Measurements from ENCODE around the gene CPA3. TPM values are rescaled to one million over a fixed set of nuclear protein-coding genes. Genes with fewer than 3 reads are reported as not detected.

The CPA3 gene
- total and polyA plus RNA-seq, 10 of the 15 experiments (the other 5 are each of a cell fraction or from before 2014, with no cell fraction given): not detected

DNA sequence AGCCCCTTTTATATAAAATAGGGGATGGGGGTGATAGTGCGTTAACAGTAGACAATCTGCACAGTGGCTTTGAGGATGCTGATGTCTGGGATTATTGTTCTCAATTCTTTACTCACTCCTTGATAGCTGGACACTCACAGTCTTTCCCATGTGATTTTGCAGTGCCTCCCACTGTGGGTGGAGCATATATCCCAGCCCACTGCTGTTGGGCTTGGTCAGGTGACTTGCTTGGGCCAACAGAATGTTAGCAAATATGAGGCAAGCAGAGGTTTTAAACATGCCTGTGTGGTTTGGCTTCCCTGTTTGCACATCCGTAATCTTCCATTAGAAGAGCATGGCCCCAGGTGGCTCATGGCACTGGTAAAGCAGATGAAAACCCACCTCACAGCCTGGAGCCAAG, 46.5 kb downstream of the CPA3 start:
- intact Hi-C loops (cut with micrococcal nuclease; ENCODE audit: unreplicated experiment) (no loop called here), in situ Hi-C loops (cut with MboI) (no loop called here)
- no peaks in the 10 kb centered on the region for H4K20me1 ChIP-seq (ENCODE audit: control insufficient read depth, insufficient read depth)
- no peak overlapping the region for H3K4me3 ChIP-seq
- no TSS peak for BruUV-seq (replicated peaks)
- TF ChIP-seq, protein P1, sequence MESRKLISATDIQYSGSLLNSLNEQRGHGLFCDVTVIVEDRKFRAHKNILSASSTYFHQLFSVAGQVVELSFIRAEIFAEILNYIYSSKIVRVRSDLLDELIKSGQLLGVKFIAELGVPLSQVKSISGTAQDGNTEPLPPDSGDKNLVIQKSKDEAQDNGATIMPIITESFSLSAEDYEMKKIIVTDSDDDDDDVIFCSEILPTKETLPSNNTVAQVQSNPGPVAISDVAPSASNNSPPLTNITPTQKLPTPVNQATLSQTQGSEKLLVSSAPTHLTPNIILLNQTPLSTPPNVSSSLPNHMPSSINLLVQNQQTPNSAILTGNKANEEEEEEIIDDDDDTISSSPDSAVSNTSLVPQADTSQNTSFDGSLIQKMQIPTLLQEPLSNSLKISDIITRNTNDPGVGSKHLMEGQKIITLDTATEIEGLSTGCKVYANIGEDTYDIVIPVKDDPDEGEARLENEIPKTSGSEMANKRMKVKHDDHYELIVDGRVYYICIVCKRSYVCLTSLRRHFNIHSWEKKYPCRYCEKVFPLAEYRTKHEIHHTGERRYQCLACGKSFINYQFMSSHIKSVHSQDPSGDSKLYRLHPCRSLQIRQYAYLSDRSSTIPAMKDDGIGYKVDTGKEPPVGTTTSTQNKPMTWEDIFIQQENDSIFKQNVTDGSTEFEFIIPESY (IDR thresholded peaks at IDR 0.05): no peak
- TF ChIP-seq, protein P2, sequence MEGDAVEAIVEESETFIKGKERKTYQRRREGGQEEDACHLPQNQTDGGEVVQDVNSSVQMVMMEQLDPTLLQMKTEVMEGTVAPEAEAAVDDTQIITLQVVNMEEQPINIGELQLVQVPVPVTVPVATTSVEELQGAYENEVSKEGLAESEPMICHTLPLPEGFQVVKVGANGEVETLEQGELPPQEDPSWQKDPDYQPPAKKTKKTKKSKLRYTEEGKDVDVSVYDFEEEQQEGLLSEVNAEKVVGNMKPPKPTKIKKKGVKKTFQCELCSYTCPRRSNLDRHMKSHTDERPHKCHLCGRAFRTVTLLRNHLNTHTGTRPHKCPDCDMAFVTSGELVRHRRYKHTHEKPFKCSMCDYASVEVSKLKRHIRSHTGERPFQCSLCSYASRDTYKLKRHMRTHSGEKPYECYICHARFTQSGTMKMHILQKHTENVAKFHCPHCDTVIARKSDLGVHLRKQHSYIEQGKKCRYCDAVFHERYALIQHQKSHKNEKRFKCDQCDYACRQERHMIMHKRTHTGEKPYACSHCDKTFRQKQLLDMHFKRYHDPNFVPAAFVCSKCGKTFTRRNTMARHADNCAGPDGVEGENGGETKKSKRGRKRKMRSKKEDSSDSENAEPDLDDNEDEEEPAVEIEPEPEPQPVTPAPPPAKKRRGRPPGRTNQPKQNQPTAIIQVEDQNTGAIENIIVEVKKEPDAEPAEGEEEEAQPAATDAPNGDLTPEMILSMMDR (IDR thresholded peaks at IDR 0.05 in 2 of 3, conservative IDR thresholded peaks at IDR 0.05 in 1 of 3; ENCODE audit: control insufficient read depth in 2 of 3, extremely low read depth in 1 of 3, insufficient read depth in 1 of 3, low read depth in 3 of 3, low read length in 3 of 3): no peak
- TF ChIP-seq ZBED1 (IDR thresholded peaks at IDR 0.05; ENCODE audit: borderline replicate concordance) (no peak), MEF2B (IDR thresholded peaks at IDR 0.05; ENCODE audit: partially characterized antibody, poor library complexity, severe bottlenecking) (no peak), NR2C2 (IDR thresholded peaks at IDR 0.05; ENCODE audit: borderline replicate concordance, control insufficient read depth, insufficient read length, low read depth) (no peak), RB1 (IDR thresholded peaks at IDR 0.05; ENCODE audit: borderline replicate concordance) (no peak), KDM1A (IDR thresholded peaks at IDR 0.05; ENCODE audit: borderline replicate concordance) (no peak), BCL11A (IDR thresholded peaks at IDR 0.05; ENCODE audit: low read depth, low read length) (no peak), RELB (IDR thresholded peaks at IDR 0.05; ENCODE audit: low read depth) (no peak)
- TF ChIP-seq, protein P3, sequence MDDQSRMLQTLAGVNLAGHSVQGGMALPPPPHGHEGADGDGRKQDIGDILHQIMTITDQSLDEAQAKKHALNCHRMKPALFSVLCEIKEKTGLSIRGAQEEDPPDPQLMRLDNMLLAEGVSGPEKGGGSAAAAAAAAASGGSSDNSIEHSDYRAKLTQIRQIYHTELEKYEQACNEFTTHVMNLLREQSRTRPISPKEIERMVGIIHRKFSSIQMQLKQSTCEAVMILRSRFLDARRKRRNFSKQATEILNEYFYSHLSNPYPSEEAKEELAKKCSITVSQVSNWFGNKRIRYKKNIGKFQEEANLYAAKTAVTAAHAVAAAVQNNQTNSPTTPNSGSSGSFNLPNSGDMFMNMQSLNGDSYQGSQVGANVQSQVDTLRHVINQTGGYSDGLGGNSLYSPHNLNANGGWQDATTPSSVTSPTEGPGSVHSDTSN (IDR thresholded peaks at IDR 0.05; ENCODE audit: insufficient replicate concordance, low read depth, low read length): no peak
- H3K27ac ChIP-seq (ENCODE audit: control insufficient read depth, insufficient read depth): no peak overlapping the region
- H3K4me2 ChIP-seq (ENCODE audit: control insufficient read depth, insufficient read depth): no peak overlapping the region
- no peak overlapping the region for H2AFZ ChIP-seq (ENCODE audit: control insufficient read depth, low read depth, low read length)
- H3K9me3 ChIP-seq (replicated peaks; ENCODE audit: control insufficient read depth, insufficient read depth, low read length): no peaks in the 10 kb centered on the region
- ChIA-PET RAD21 (ENCODE audit: unreplicated experiment) (no interaction called here), SMC1A (ENCODE audit: uncharacterized antibody, unreplicated experiment) (no interaction called here), CTCF (no interaction called here), POLR2A (no interaction called here)
- no peaks in the 10 kb centered on the region for H3K4me1 ChIP-seq (ENCODE audit: control insufficient read depth, insufficient read depth, low read length)
- 69% methylated on average over 2 of the region's 2 CpGs for WGBS (ENCODE audit: insufficient coverage, insufficient replicate concordance, low lambda C conversion rate, missing lambda C conversion rate)
- no peak for FAIRE-seq
- no peak overlapping the region for H3K9ac ChIP-seq (ENCODE audit: control insufficient read depth, insufficient read depth, low read length)
- no peaks in the 10 kb centered on the region for H3K79me2 ChIP-seq (ENCODE audit: control insufficient read depth, insufficient read depth, low read length)
- DNase-seq (ENCODE audit: low read depth, low spot score): no peak
- no peaks in the 10 kb centered on the region for H3K36me3 ChIP-seq (ENCODE audit: control insufficient read depth in 2 of 2, insufficient read depth in 2 of 2, low read length in 1 of 2)
- no peaks in the 10 kb centered on the region; a peak in 1 of 4 replicates for H3K27me3 ChIP-seq (replicated peaks in 1 of 2; ENCODE audit: control insufficient read depth in 2 of 2, insufficient read depth in 2 of 2, low read length in 1 of 2)
- ATAC-seq: no peak
